CMK (cell line): ENCODE measurements around the gene HK2.

Source experiments
- DNase-seq: peaks from one replicate; pipeline ENCODE4 v3.0.0-alpha.2; 2010; ENCODE audit warnings: low read depth

Gene HK2

DNA sequence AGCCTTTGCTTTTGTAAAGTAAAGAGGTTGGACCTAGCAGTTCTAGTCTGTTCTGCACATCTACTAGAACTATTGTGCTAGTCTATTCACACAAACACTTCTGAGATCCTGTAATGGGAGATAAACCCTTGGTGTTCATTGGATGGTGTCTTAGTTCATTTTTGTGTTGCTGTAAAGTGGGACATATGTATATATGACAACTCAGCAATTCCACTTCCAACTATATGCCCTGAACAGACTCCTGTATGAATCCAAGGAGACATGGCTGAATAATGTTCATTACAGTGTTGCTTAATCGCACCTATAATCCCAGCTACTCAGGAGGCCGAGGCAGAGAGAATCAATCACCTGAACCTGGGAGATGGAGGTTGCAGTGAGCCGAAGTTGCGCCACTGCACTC is 23.3 kb downstream of the HK2 start:
- DNase-seq = no peak

DNA sequence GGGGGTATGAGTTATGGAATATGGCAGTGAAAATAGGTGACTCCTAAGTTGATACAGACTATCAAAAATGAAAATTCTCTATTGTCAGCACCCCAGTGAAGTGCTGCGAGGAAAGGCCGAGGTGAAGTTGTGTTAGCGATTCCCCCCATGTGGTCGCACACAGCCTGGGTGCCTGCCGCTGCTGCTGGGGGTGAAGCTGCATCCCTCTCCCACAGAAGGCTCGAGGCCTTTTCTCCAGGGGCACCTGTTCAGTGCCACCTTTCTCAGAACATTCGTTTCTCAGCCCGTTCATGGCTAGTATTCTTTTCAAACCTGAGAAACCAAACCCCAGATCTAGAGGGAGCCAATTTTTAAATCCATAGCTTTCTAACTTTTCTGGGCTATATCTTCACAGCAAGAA is 23.8 kb downstream of the HK2 start:
- DNase-seq = no peak

DNA sequence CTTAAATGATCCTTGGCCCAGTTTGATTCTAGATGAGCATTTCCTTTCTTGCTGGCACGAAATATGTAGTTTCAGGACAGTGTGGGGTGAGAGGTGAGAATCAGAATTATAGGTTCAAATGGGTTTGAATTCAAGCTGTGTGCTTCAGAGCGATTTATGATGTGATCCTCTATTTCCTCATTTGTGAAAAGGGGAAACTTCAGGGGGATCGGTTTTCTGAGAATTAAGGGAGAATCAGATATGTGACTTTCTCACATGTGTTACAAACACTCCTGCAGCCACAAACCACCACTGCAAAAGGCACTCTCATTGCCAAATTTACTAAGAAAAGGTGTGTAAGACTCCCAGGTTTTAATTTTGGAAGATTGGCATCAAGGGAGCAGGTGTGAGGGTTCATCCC is 24.4 kb downstream of the HK2 start:
- DNase-seq = no peak

DNA sequence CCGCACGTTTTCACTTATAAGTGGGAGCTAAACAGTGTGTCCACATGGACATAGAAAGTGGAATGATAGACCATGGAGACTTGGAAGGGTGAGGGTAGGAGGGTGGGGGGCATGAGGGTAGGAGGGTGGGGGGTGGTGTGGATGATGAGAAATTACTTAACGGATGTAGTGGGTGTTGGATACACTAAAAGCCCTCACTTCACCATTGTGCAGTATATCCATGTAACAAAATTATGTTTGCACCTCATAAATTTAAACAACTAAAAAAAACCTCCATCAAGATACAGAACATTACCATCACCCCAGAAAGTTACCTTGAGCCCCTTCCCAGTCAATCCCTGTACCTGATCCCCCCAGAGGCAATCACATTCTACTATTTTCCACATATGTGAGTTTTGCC is 26.2 kb downstream of the HK2 start:
- no peak for DNase-seq

DNA sequence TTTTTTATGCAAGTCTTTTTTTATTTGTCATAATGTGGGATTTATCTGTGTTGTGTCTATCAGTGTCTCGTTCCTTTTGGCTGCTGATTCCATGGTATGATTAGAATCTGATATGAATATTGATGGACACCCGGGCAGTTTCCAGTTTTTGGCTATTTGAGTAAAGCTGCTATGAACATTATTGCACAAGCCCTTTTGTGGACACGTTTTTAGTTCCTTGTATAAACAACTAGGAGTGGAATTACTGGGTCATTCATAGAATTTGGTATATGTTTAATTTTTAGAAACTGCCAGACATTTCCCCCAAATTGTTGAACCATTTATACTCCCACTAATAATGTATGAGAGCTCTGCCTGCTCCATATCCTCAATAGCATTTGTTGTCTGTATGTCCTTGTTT is 26.6 kb downstream of the HK2 start:
- DNase-seq = no peak

DNA sequence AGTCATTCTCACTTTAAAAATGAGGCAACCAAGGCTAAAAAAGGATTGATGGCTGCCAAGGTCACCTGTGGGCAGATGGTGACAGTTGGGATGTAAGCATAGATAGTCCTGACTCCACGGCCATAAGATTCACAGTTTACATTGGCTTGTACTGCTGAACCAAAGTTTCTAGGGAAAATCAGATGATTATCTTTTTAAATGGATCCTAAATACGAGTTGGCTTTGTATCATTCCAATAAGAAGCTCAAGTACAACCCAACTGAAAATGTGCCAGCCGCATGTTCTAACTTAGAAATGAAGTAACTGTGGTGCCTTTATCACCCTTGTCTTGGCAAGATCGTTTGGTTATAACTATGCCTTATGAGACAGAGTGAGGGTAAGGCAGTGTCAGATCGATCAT is 27.6 kb downstream of the HK2 start:
- DNase-seq = no peak

DNA sequence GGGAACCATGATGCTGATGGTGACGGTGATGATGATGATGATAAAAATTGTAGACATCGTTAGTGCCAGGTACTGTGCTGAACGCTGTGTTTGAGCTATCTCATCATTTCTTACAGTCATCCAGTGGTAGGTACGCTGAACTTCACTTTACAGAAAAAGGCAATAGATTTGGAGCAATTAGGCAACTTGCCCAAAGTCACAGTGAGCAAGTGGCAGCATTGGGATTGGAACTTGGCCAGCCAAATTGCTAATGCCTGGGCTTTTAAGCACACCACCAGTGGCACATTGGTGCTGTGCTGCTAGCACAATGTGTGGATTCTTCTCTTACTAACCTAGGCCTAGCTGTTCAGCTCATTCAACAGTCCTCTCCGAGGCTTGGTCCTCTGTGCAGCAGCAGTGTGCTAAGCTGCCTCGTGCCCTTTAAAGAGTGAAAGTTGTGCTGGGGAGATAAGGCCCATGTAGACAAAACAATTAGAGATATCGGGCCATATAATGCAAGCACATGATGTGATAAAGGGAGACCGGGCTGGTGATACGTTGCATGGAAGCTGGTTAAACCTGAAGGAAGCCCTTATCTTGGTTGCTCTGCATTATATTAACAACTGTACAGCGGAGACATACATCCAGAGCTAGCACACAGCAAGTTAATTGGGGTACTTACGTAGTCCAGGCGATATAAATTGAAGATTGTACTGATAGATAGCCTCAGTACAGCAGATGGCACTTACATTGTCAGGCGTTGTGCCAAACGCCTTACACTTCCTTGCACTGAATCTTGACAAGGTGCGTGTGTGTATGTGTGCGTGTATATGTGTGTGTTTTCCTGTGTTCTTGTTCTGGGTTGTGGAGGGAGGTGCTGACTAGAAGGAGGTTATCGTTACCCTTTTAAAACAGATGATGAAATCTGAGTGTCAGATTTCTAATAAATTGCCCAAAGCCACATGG is 28.4 kb downstream of the HK2 start:
- DNase-seq = peak; percentile 87

DNA sequence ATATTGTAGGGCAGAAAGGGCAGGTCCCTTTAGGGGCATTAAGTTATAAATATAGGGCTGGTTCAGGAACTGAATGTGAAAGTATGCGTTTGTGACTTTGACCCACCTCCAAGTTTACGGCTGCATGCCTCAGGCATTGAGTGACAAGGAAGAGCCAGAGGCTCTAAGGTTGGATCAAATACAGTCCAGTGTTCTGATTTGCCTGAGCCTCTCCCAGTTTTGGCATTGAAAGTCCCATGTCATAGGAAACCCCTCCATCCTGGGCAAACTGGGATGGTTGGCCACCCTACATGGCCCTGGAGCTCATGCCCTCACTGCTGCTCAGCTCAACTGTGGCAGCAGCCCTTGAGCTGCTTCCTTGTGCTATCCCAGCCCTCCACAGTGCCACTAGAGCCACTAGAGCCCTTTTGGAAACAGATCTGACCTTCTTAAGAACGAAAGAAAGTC is 29.9 kb downstream of the HK2 start:
- DNase-seq = no peak

DNA sequence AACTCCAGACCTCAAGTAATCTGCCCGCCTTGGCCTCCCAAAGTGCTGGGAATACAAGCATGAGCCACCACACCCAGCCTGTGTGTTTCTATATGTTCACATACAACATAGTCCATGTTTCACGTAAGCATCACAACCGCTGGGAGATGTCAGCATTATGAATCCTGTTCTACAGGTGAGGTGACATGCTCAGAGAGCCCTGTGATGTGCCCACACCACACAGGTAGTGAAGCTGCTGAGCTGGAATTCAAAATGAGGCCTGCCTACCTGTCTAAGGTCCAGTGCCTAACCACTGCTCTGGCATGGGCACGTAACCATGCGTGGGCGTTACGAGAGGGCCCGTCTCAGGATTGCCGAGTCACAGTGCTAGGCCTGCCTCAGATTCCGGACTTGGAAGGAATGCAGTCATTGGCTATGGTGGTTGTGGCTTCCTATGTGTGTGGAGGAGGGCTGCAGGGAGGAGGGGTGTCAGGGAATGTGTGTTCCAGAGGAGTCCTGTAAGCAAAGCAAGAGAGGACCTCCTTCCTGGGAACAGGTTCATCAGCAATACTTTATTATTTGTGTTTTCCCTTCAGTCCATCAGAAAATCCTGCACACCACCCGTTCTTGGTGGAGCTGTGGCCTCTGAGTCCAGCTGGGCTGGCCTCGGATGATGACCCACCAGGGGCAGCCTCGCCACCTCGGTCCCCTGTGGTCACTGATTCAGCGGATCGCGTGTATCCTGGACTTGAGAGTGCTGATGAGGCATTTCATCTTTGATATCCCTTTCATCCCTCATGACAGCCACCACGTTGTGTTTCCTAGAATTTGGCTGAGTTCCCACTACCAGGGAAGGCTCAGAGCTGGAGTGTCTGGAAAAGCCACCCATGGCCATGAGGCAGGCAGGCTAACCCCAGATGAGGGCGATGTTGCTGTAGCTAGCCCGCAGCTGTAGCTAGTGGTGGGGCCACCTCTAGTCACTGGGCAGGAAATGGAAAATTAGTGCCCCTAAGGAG is 31.1 kb downstream of the HK2 start:
- no peak for DNase-seq

DNA sequence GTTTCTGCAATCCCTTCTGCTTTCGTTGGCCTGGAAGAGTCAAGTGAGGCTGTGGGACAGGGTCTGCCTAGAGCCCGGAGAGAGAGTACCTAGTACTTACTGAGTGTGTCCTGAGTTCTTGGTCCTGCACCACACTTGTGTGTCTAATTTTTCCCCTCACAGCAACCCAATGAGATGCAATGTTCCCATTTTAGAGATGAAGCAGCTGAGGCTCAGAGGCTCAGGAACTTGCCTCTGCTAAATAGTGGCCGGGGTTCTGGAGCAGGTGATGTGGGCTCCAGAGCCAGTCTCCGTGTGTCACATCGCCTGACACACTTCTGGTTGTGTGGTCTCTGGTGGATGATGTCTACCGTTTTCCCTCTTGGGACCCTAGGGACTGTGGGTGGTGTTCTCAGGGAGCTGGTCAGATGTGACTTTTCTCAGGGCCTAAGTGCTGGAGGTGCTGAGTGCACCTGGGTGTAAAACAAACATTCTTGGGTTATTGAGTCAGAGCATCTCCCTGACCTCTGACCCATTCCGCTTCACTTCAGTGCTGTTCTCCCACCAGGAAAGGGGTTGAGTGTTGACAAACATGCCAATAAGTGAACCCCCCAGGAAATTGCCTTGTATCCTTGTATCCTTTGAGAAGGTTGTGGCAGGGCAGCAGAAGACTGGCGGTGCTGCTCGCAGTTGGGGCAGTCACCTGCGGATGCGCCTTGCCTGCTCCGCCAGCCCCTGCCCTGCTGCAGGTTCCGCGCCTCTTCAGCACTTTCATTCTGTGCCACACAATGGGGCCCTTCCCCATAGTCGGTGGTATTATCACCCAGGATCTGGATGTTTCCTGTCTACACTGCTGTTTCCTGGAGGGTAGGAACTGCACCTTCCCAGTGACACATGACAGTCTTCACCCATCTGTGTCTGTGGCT is 32.1 kb downstream of the HK2 start:
- DNase-seq = no peak

DNA sequence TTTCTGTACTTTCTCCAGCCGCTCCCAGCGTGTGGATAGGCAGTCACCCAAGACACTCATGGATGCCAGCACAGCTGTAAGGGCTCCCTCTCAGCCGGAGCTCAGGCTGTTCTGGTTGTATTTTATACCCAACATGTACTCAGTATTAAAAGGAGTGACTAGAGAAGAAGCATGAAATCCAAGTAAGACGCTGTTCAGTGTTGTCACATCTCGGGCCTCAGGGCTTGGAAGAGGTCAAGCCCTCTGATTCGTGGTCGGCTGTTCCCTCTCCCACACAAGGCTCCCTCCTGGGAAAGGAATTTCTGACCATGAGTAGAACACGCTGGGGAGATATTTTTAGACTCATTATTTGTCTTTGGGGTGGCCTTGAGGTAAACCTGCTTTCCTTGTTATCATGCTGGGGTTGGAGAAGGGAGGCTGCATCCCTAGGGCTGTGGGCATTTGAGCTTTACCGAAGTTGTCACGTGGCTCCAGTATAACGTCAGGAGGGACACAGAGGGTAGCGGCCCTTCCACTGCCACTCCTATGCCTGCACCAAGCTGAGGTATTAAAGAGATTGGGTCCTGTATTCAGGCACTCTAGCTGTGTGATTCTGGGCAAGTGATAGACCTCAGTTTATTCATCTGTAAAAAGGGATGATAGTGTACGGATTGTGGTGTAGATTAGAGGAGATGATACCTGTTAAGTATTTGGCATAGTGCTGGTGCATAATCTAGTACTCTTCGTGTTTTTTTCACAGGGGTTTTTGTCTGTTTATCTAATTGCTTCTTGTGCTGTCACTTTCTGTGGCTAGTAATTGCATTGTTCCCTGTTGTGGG is 34.1 kb downstream of the HK2 start:
- DNase-seq = no peak

DNA sequence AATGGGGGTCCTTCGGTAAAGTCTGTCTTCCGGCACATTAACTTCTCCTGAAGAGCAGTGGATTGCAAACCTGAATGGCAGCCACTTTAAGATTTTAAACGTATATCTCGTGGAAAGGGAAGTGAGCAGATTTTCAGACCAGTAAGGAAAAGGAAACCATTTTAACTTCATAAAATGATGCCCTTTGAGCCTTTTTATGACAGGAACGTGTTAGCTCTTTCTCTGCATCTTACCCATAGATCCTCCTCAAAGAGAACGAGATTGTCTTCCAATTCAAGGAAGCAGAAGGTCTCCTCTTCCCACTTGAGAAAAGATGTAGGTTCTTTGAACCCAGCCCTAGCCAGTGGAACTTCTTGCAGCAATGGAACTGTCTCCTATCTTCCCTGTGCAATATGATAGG is 35.6 kb downstream of the HK2 start:
- no peak for DNase-seq

DNA sequence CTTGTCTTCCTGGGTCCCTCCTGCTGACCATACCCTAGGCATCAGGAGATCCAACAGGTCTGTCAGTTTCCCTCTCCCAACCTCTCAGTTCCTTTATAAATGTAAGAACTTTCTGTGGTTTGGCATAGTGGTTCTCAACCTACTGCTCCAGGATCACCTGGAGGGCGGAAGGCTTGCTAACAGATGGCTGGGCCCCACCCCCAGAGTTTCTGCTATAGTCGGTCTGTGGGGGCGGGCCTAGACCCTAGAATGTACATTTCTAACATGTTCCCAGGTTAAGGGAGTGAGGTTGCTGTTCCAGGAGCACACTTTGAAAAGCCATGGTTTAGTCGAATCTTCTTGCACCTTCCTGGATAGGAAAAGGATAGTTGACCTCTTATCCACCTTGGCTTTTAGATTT is 37.0 kb downstream of the HK2 start:
- DNase-seq = no peak

DNA sequence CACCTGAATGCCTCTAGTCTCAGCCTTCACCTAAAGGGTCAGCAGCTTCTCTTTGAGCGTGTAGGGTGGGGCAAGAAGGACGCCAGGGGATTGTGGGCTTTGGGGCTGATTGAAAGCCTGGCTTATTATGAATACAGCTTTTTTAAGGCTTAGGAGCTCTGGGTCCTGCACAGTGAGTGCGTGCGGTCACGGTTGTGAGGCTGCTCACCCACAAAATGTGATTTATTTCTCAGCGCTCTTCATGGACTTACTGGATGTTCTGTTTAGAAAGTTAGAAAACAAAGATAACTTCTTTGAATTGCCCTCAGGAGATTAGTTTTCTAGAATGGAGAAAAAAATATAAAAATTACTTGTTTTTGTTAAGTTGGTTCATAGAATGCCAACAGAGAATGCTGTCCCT is 37.5 kb downstream of the HK2 start:
- no peak for DNase-seq

DNA sequence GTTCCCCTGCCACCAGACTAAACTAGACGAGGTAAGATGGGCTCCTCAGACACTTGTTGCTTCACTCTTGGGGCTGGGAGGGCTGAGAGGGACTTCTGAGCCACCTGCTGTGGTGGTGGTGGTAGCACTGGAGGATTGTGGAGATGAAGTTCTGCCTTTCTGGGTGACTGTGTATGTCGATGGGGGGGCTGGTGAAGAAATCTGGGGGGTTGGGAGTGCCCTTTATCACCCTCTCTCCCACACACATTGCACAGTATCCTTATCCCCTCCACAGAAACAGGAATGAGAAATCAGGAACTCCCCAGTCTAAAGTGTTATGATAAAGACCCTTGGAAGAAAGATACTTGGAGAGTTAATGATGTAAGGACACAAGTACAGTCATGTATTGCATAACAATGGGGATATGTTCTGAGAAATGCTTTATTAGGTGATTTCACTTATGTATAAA is 38.5 kb downstream of the HK2 start:
- DNase-seq = no peak

DNA sequence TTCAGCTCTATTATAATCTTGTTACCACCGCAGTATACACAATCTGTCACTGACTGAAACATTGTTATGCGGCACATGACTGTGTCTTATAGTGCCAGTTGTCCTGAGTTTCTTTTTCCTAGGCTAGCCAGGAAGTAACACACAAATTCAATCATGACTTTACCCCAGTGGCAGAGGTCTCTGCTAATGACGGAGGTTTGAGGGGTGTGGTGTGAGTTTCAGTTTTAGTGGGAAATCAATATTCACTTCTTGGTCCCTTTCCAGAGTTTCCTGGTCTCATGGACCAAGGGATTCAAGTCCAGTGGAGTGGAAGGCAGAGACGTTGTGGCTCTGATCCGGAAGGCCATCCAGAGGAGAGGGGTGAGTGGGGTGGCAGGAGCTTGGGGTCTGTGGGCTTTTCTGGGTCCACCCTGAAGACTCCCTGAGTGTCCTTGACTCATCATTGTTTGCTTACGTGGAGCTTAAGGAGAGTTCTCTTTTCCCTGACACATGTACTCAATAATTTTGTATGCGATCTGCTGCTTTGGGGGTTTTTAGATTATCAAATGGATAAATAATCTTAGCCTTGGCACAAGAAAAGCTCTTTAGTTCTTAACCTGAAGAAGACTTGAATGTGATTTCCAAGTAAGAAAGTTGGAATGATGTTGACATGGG is 39.2 kb downstream of the HK2 start:
- no peak for DNase-seq

DNA sequence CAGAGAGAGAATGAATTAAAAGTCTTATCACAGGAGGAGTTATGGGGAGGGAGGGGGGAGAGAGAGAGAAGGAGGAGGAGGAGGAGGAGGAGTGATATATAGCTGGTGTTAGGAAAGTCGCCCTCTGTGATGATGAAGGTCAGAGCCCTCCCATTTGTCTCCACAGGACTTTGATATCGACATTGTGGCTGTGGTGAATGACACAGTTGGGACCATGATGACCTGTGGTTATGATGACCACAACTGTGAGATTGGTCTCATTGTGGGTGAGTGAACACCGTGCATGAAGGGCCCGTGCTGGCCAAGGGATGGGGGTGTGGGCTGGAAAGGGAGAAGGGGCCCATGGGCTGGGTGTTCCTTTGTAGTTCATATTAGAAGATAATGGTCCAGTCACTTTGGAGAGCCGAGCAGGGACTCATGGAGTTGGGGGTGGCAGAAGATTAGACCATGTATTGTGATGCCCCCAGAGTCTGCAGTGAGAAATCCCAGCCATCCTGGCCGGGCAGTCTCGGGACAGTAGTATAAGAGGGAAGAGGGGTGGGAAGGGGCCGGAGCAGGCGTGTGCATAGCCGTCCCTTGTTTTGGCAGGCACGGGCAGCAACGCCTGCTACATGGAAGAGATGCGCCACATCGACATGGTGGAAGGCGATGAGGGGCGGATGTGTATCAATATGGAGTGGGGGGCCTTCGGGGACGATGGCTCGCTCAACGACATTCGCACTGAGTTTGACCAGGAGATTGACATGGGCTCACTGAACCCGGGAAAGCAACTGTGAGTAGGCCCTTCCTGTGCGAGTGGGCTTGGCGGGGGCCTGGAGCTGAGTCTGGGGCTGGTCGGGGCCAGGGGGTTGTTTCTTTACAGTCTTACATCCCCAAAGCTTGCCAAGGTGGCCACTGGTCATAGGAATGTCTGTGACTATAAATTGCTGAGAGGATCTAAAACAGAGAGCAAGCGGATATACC is 40.0 kb downstream of the HK2 start:
- DNase-seq = no peak

DNA sequence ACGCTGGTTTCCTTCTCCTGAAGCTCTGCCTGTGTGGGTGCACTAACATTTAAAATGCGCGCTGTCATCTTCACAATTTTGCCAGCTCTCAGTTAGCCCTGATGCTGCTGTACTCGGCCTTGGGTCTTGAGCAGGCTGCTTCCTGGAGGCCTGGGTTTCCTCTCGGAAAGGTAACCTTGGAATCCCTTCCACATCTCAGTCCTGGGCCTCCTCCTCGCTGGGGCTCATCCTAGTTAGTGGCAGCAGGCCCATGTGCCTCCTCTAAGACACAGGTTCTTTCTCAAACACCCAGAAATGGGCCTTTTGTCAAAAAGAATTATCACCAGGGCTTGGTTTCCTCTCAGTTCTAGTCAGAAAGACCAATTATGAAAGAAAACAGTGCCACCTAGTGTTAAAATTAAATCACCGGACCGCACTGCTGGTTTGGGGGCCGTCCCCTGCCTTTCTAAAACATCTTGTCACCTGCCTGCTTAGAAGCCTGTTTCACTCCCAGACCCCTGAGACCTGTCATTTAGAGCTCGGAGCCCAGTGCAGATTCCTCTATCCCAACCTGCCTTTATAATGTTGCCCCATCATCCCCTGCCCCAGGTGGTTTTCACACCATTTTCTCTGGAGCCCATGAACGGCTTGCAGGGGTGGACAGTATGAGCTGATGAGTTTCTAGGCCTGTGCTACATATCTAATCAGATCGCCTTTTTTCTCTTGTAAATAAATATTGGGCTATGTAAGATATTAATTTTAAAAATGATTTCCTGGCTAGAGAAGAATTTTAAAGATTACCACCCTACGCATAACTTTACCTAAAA is 42.4 kb downstream of the HK2 start:
- no peak for DNase-seq
